IPS DF 19.7 (cell line): ENCODE measurements around the gene GNAZ.
"Not testable (repeated sequence)": the region's sequence is repeated elsewhere in the genome, so short reads cannot be mapped to it uniquely, and the experiment has no call there.

Experiments used
- DNase-seq: peaks from one replicate; pipeline ENCODE4 v3.0.0-alpha.2; 2013; ENCODE audit warnings: low read depth, low spot score

GNAZ gene

GRCh38 chr22:23070418-23071229 is at the start of gene GNAZ:
GNAZ (plus strand) TSS chr22:23070519; CDS start chr22:23095696, 25,177 bp downstream.
- no peak for DNase-seq

- DNase-seq = no peak
These were observed 49.5 kb upstream of the GNAZ start for GRCh38 chr22:23020659-23021293.

- not testable (repeated sequence) for DNase-seq
These were observed 48.5 kb upstream of the GNAZ start for GRCh38 chr22:23021660-23022353.

- no peak for DNase-seq
These were observed 47.0 kb upstream of the GNAZ start for GRCh38 chr22:23023294-23023693.

GRCh38 chr22:23026777-23027176 is 43.5 kb upstream of the GNAZ start:
- DNase-seq = no peak

- DNase-seq = not testable (repeated sequence)
These were observed 42.5 kb upstream of the GNAZ start for GRCh38 chr22:23027849-23028248.

GRCh38 chr22:23029521-23030228 is 40.6 kb upstream of the GNAZ start:
- no peak for DNase-seq

GRCh38 chr22:23031381-23031780 is 38.9 kb upstream of the GNAZ start:
- DNase-seq = no peak

GRCh38 chr22:23031786-23032185 is 38.5 kb upstream of the GNAZ start:
- no peak for DNase-seq

GRCh38 chr22:23032658-23033057 is 37.7 kb upstream of the GNAZ start:
- no peak for DNase-seq

GRCh38 chr22:23033116-23033905 is 37.0 kb upstream of the GNAZ start:
- no peak for DNase-seq

GRCh38 chr22:23034621-23035556 is 35.4 kb upstream of the GNAZ start:
- no peak for DNase-seq

GRCh38 chr22:23035557-23036277 is 34.6 kb upstream of the GNAZ start:
- no peak for DNase-seq

- DNase-seq = no peak
These were observed 33.5 kb upstream of the GNAZ start for GRCh38 chr22:23036684-23037428.

- DNase-seq = no peak
These were observed 32.6 kb upstream of the GNAZ start for GRCh38 chr22:23037429-23038333.

- no peak for DNase-seq
These were observed 32.0 kb upstream of the GNAZ start for GRCh38 chr22:23038334-23038642.

GRCh38 chr22:23038902-23039301 is 31.4 kb upstream of the GNAZ start:
- DNase-seq = no peak

GRCh38 chr22:23042179-23042578 is 28.1 kb upstream of the GNAZ start:
- no peak for DNase-seq
